Measurements from ENCODE around the gene GMDS. TPM values are rescaled to one million over a fixed set of nuclear protein-coding genes. Genes with fewer than 3 reads are reported as not detected.

Gene GMDS
- total and polyA plus RNA-seq, 2 of the 13 experiments (the other 11 are each of a cell fraction or from before 2014, with no cell fraction given): 64.4 to 112 TPM

- peaks cover 91% of the 10 kb centered on the region for H3K79me2 ChIP-seq (ENCODE audit: insufficient read depth, low read length)
- intact Hi-C loops (cut with micrococcal nuclease; ENCODE audit: unreplicated experiment): no loop called here
- POLR2A ChIA-PET: no interaction called here
- no TSS peak for BruUV-seq (replicated peaks)
- FAIRE-seq: no peak
- H3K9me3 ChIP-seq (ENCODE audit: low read length): no peaks in the 10 kb centered on the region
- no peak overlapping the region for H2AFZ ChIP-seq (ENCODE audit: low read length)
- in situ Hi-C loops (cut with HindIII; ENCODE audit: extremely low pct_ligation_motif_present, low pct_unique_long_range_greater_than_20kb): no loop called here
- no peak for ATAC-seq
- TF ChIP-seq TMF1 (CRISPR knock-in tag; IDR thresholded peaks at IDR 0.05; ENCODE audit: low read depth) (no peak), FLYWCH1 (CRISPR knock-in tag; IDR thresholded peaks at IDR 0.05) (no peak), MTA3 (CRISPR knock-in tag; IDR thresholded peaks at IDR 0.05) (no peak), ZNF530 (CRISPR knock-in tag; IDR thresholded peaks at IDR 0.05; ENCODE audit: low read depth) (no peak), EHMT2 (IDR thresholded peaks at IDR 0.05; ENCODE audit: borderline replicate concordance, low read depth, low read length) (no peak), ZNF143 (CRISPR knock-in tag; IDR thresholded peaks at IDR 0.05) (no peak), AKNA (CRISPR knock-in tag; IDR thresholded peaks at IDR 0.05; ENCODE audit: borderline replicate concordance) (no peak), ZNF775 (CRISPR knock-in tag; IDR thresholded peaks at IDR 0.05; ENCODE audit: borderline replicate concordance) (no peak)
- H3K27ac ChIP-seq (ENCODE audit: extremely low read length, insufficient read depth, low read length): no peak overlapping the region
- H3K4me2 ChIP-seq (ENCODE audit: low read depth, low read length): no peak overlapping the region
- H3K4me3 ChIP-seq (replicated peaks in 1 of 3; ENCODE audit: insufficient read depth in 1 of 3, low read depth in 2 of 3, low read length in 3 of 3): no peak overlapping the region
- H3K27me3 ChIP-seq (ENCODE audit: control insufficient read depth in 1 of 2, insufficient read depth in 2 of 2, low read length in 2 of 2): no peaks in the 10 kb centered on the region
- H3K9ac ChIP-seq (ENCODE audit: insufficient read depth, low read depth, low read length): no peak overlapping the region
- peaks cover 29% of the 10 kb centered on the region for H3K4me1 ChIP-seq (ENCODE audit: insufficient read depth, low read length)
- CTCF ChIA-PET (ENCODE audit: low intra/inter-chr PET ratio, low total read pairs): no interaction called here
- no peak for DNase-seq (ENCODE audit: low spot score)
- no peaks in the 10 kb centered on the region; a peak in 1 of 5 replicates for H3K36me3 ChIP-seq (replicated peaks in 1 of 2; ENCODE audit: control insufficient read depth in 1 of 2, insufficient read depth in 2 of 2, low read length in 2 of 2)
- peaks cover 36% of the 10 kb centered on the region for H4K20me1 ChIP-seq (ENCODE audit: insufficient read depth, low read length)
Observed at GRCh38 chr6:2134554-2134953, 110.9 kb downstream of the GMDS start.
